PC-3 (cell line): ENCODE measurements around the gene KCNG2. TPM values are rescaled to one million over a fixed set of nuclear protein-coding genes. Genes with fewer than 3 reads are reported as not detected.

ENCODE experiments used
- ATAC-seq: fragments of 200-7000 bp; cut with Tn5 transposase; 2 replicates; pipeline ENCODE4 v1.9.1; 2020; ENCODE audit warnings: mild to moderate bottlenecking, moderate library complexity
- BruUV-seq: library from RNA; stranded (reverse); fragments of 400-500 nt; replicated peaks from 2 replicates; lab custom pipeline; 2021; lab: Mats Ljungman, UMichigan
- CTCF ChIA-PET: fragments of 300-600 bp; sonication (Branson Sonifier 250); formaldehyde crosslinking; loops from one replicate; lab custom pipeline; 2022; ENCODE audit warnings: antibody characterized with exemption; lab: Charles Lee
- POLR2A ChIA-PET: fragments of 300-600 bp; sonication (Branson Sonifier 250); formaldehyde crosslinking; loops from one replicate; lab custom pipeline; 2022; ENCODE audit warnings: antibody characterized with exemption; ENCODE audit not compliant: unreplicated experiment; lab: Charles Lee
- DNase-seq: peaks from one replicate; pipeline ENCODE4 v3.0.0-alpha.2; 2015
- H2AFZ ChIP-seq: fragments of 300-600 bp; sonication (generic); 2 replicates; pipeline ENCODE4 v1.6.0; 2016; ENCODE audit warnings: antibody characterized with exemption, low read length
- H3F3A ChIP-seq: fragments of 300-600 bp; sonication (generic); one replicate; pipeline ENCODE4 v1.6.0; 2017; ENCODE audit warnings: antibody characterized with exemption, low read length, control low read depth, mild to moderate bottlenecking; ENCODE audit not compliant: unreplicated experiment
- H3K27ac ChIP-seq: fragments of 300-600 bp; sonication (generic); 2 replicates; pipeline ENCODE4 v1.5.1; 2016; ENCODE audit warnings: mild to moderate bottlenecking, low read length
- H3K27me3 ChIP-seq: fragments of 300-600 bp; sonication (generic); 2 replicates; pipeline ENCODE4 v1.6.1; 2016; ENCODE audit warnings: low read length, mixed read lengths
- H3K36me3 ChIP-seq: fragments of 300-600 bp; sonication (generic); 2 replicates; pipeline ENCODE4 v1.6.1; 2016; ENCODE audit warnings: low read depth, mixed run types, low read length, mixed read lengths
- H3K4me1 ChIP-seq: fragments of 300-600 bp; sonication (generic); 2 replicates; pipeline ENCODE4 v1.5.1; 2016; ENCODE audit warnings: low read length; ENCODE audit not compliant: insufficient read depth
- H3K4me2 ChIP-seq: fragments of 300-600 bp; sonication (generic); 2 replicates; pipeline ENCODE4 v1.6.0; 2016; ENCODE audit warnings: low read length
- H3K4me3 ChIP-seq: fragments of 300-600 bp; sonication (generic); 2 replicates; pipeline ENCODE4 v1.5.1; 2016; ENCODE audit warnings: mild to moderate bottlenecking, low read length, mixed read lengths
- H3K79me2 ChIP-seq: fragments of 300-600 bp; sonication (generic); 2 replicates; pipeline ENCODE4 v1.6.1; 2017; ENCODE audit warnings: low read length, mixed read lengths
- H3K9ac ChIP-seq: fragments of 300-600 bp; sonication (generic); 2 replicates; pipeline ENCODE4 v1.6.0; 2016; ENCODE audit warnings: mild to moderate bottlenecking, low read length
- H3K9me2 ChIP-seq: fragments of 300-600 bp; sonication (generic); replicated peaks from 2 replicates; pipeline ENCODE4 v1.6.1; 2016; ENCODE audit warnings: mixed run types, low read length, mixed read lengths
- H3K9me3 ChIP-seq: fragments of 300-600 bp; sonication (generic); 2 replicates; pipeline ENCODE4 v1.6.1; 2016; ENCODE audit warnings: low read length, mixed read lengths
- H4K20me1 ChIP-seq: fragments of 300-600 bp; sonication (generic); 2 replicates; pipeline ENCODE4 v1.6.1; 2016; ENCODE audit warnings: low read length, mixed read lengths
- EZH2 ChIP-seq: fragments of 300-600 bp; sonication (generic); IDR thresholded peaks from one replicate; pipeline ENCODE4 v1.6.1; 2017; ENCODE audit warnings: antibody characterized with exemption, mild to moderate bottlenecking, low read length; ENCODE audit not compliant: unreplicated experiment
- EZH2phosphoT487 ChIP-seq: fragments of 300-600 bp; sonication (generic); IDR thresholded peaks from 2 replicates; pipeline ENCODE4 v1.6.1; 2018; ENCODE audit warnings: mild to moderate bottlenecking, antibody characterized with exemption, low read length, borderline replicate concordance
- intact Hi-C: fragments of 100-400 bp; cut with micrococcal nuclease; formaldehyde crosslinking; loops from 2 replicates; pipeline ENCODE4 v1.9.0; 2023
- total RNA-seq: library from RNA; depleted of rRNA; stranded (reverse); fragments of >200 nt; gene quantifications from 2 replicates; pipeline ENCODE4 v1.2.3, GENCODE V29; 2014
- TF ChIP-seq, protein P1 (sequence below): fragments of 300-600 bp; sonication (generic); conservative IDR thresholded peaks from 2 replicates; pipeline ENCODE4 v1.5.1; 2017; ENCODE audit warnings: antibody characterized with exemption, low read depth, mild to moderate bottlenecking, low read length

Gene KCNG2
- total RNA-seq, 1 experiment from 2014 or later = not detected

DNA sequence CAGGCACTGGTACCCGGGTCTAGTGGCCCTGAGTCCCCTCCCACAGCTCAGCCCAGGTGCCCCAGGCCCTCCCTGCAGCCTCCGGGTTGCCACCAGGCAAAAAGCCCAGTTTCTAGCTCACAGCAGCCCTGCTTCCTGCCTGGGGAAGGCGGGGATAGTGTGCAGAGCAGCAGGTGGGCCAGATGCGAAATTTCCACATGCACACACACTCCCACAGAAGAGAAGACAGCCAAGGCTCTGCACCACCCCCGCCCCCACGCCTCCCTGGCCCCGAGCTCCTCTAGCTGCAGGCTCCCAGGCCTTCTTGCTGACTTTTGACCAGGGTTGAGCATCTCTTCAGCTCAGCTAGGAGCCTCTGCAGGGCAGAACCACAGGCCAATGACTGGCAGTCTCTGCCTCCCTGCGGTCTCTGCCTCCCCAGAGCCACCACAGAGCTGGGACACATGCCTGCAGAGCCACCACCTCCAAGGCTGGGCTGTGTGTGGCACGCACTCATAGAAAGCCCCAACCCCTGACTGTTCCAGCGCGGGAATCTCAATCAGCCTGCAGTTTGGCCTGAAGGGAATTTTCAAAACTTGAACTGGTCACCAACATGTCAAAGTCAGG lies 146.5 kb downstream of the KCNG2 start:
- BruUV-seq = no TSS peak
- Histone ChIP-seq H2AFZ (no peak overlapping the region), H3K27ac (no peak overlapping the region), H3F3A (no peaks in the 10 kb centered on the region), H3K27me3 (no peaks in the 10 kb centered on the region), H3K9ac (no peak overlapping the region), H3K4me3 (no peak overlapping the region), H3K9me3 (no peaks in the 10 kb centered on the region), H3K9me2 (no peaks in the 10 kb centered on the region), H3K36me3 (peaks cover 5% of the 10 kb centered on the region; the same call in 1 of the 2 replicates), H4K20me1 (0 out of 2 replicates have a peak, but pooled peaks cover 4% of the 10 kb centered on the region), H3K4me2 (no peak overlapping the region), H3K79me2 (peaks cover 79% of the 10 kb centered on the region), H3K4me1 (peaks cover 6% of the 10 kb centered on the region; the same call in 1 of the 2 replicates)
- DNase-seq (no peak), ATAC-seq (peak; percentile 47)
- ChIA-PET POLR2A (no interaction called here), CTCF (interaction anchor here (0.6 kb wide), 1 partner anchor 91 kb away, joined by 3 read pairs; no protein-coding TSS in a partner anchor)
- intact Hi-C loops = no loop called here
- TF ChIP-seq, protein P1, sequence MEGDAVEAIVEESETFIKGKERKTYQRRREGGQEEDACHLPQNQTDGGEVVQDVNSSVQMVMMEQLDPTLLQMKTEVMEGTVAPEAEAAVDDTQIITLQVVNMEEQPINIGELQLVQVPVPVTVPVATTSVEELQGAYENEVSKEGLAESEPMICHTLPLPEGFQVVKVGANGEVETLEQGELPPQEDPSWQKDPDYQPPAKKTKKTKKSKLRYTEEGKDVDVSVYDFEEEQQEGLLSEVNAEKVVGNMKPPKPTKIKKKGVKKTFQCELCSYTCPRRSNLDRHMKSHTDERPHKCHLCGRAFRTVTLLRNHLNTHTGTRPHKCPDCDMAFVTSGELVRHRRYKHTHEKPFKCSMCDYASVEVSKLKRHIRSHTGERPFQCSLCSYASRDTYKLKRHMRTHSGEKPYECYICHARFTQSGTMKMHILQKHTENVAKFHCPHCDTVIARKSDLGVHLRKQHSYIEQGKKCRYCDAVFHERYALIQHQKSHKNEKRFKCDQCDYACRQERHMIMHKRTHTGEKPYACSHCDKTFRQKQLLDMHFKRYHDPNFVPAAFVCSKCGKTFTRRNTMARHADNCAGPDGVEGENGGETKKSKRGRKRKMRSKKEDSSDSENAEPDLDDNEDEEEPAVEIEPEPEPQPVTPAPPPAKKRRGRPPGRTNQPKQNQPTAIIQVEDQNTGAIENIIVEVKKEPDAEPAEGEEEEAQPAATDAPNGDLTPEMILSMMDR = no peak
- TF ChIP-seq EZH2 (no peak), EZH2phosphoT487 (no peak)

DNA sequence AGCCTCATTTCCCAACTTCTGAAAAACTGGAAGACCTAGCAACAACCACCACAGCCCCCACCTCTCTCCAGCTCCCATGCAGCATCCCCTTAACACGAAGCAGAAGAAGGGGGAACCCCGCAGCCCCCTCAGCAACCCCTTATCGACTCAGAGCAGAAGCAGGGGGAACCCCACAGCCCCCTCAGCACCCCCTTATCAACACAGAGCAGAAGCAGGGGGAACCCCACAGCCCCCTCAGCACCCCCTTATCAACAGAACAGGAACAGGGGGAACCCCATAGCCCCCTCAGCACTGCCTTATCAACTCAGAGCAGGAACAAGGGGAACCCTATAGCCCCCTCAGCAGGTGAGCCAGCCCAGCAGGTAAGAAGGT lies 147.0 kb downstream of the KCNG2 start:
- 0 out of 2 replicates have a peak, but pooled peaks cover 4% of the 10 kb centered on the region for H4K20me1 ChIP-seq
- H3K4me2 ChIP-seq = no peak overlapping the region
- H3K9me2 ChIP-seq = no peaks in the 10 kb centered on the region
- ATAC-seq = no peak
- H3K36me3 ChIP-seq = peaks cover 5% of the 10 kb centered on the region; the same call in 1 of the 2 replicates
- DNase-seq = no peak
- no peak overlapping the region for H2AFZ ChIP-seq
- H3K79me2 ChIP-seq = peaks cover 79% of the 10 kb centered on the region
- H3K9ac ChIP-seq = no peak overlapping the region
- H3K4me3 ChIP-seq = no peak overlapping the region
- H3F3A ChIP-seq = no peaks in the 10 kb centered on the region
- peaks cover 6% of the 10 kb centered on the region; the same call in 1 of the 2 replicates for H3K4me1 ChIP-seq
- ChIA-PET POLR2A (no interaction called here), CTCF (interaction anchor here (0.6 kb wide), 1 partner anchor 90 kb away, joined by 3 read pairs; no protein-coding TSS in a partner anchor)
- intact Hi-C loops = no loop called here
- no TSS peak for BruUV-seq
- no peaks in the 10 kb centered on the region for H3K27me3 ChIP-seq
- TF ChIP-seq, protein P1 = no peak
- no peak overlapping the region for H3K27ac ChIP-seq
- H3K9me3 ChIP-seq = no peaks in the 10 kb centered on the region
